Keratinocyte (primary cell): ENCODE data around the gene ASZ1. TPM values are rescaled to one million over a fixed set of nuclear protein-coding genes. Genes with fewer than 3 reads are reported as not detected.

Source experiments
- DNase-seq: peaks from one replicate; pipeline ENCODE4 v3.0.0-alpha.2; 2011; ENCODE audit warnings: low read depth, missing footprints, low spot score
- FAIRE-seq: peaks from 2 replicates; lab custom pipeline; 2011; peaks lifted over from hg19 to GRCh38; lab: Jason Lieb, UNC
- H2AFZ ChIP-seq: 2 replicates; pipeline ENCODE4 v1.6.0; 2012; ENCODE audit warnings: low read length, control low read depth, inconsistent platforms; ENCODE audit not compliant: control insufficient read depth
- H3K27ac ChIP-seq: 2 replicates; pipeline ENCODE4 v1.5.1; 2011; ENCODE audit warnings: low read length; ENCODE audit not compliant: control insufficient read depth, insufficient read depth
- H3K27me3 ChIP-seq: 3 replicates; pipeline ENCODE4 v1.6.0; 2011; ENCODE audit warnings: low read length; ENCODE audit not compliant: control insufficient read depth, insufficient read depth; ENCODE audit errors: extremely low read depth
- H3K36me3 ChIP-seq, 2 experiments: 2 replicates in 1 of 2; 3 replicates in 1 of 2; pipeline ENCODE4 v1.5.1; 2011; ENCODE audit warnings: low read length in 2 of 2, mild to moderate bottlenecking in 1 of 2; ENCODE audit not compliant: control insufficient read depth in 2 of 2, insufficient read depth in 2 of 2; ENCODE audit errors: extremely low read depth in 1 of 2
- H3K4me1 ChIP-seq: 3 replicates; pipeline ENCODE4 v1.5.1; 2011; ENCODE audit warnings: low read length; ENCODE audit not compliant: control insufficient read depth, insufficient read depth; ENCODE audit errors: extremely low read depth
- H3K4me2 ChIP-seq: 3 replicates; pipeline ENCODE4 v1.6.0; 2011; ENCODE audit warnings: low read depth, low read length; ENCODE audit not compliant: control insufficient read depth, insufficient read depth; ENCODE audit errors: extremely low read depth
- H3K4me3 ChIP-seq, 3 experiments: fragments of 200-600 bp in 1 of 3; sonication (generic) in 1 of 3; 2 replicates in 2 of 3; 3 replicates in 1 of 3; pipeline ENCODE4 v1.5.1; 2011 to 2016; ENCODE audit warnings: low read length in 3 of 3, mild to moderate bottlenecking in 3 of 3, control low read depth in 2 of 3, inconsistent platforms in 1 of 3, low read depth in 1 of 3, mixed read lengths in 1 of 3, mixed run types in 1 of 3, moderate library complexity in 1 of 3; ENCODE audit not compliant: control insufficient read depth in 2 of 3, insufficient read depth in 2 of 3; ENCODE audit errors: extremely low read depth in 1 of 3
- H3K79me2 ChIP-seq: 2 replicates; pipeline ENCODE4 v1.6.0; 2012; ENCODE audit warnings: low read length; ENCODE audit not compliant: control insufficient read depth, insufficient read depth
- H3K9ac ChIP-seq: 3 replicates; pipeline ENCODE4 v1.6.0; 2011; ENCODE audit warnings: low read length; ENCODE audit not compliant: control insufficient read depth, insufficient read depth; ENCODE audit errors: extremely low read depth
- H3K9me1 ChIP-seq: 3 replicates; pipeline ENCODE4 v1.6.0; 2011; ENCODE audit warnings: low read length; ENCODE audit not compliant: control insufficient read depth, insufficient read depth; ENCODE audit errors: extremely low read depth
- H3K9me3 ChIP-seq: 2 replicates; pipeline ENCODE4 v1.5.1; 2012; ENCODE audit warnings: low read depth, low read length; ENCODE audit not compliant: control insufficient read depth
- H4K20me1 ChIP-seq: 3 replicates; pipeline ENCODE4 v1.6.0; 2011; ENCODE audit warnings: low read length; ENCODE audit not compliant: control insufficient read depth, insufficient read depth; ENCODE audit errors: extremely low read depth
- EZH2 ChIP-seq: IDR thresholded peaks from one replicate; pipeline ENCODE4 v1.6.1; 2012; ENCODE audit warnings: inconsistent platforms, mild to moderate bottlenecking, low read length, moderate library complexity
- dilution Hi-C: fragments of 300-500 bp; cut with MboI; formaldehyde crosslinking; loops from one replicate; pipeline ENCODE4 v1.7.0; 2020; ENCODE audit warnings: low sequenced_read_pairs; ENCODE audit not compliant: extremely low pct_ligation_motif_present
- polyA plus RNA-seq, 5 experiments: library from polyadenylated mRNA; depleted of rRNA in 3 of 5; stranded (reverse) in 3 of 5; stranded (forward) in 1 of 5; unstranded in 1 of 5; fragments of >200 nt; gene quantifications; 1 replicate in 1 of 5; 2 replicates in 3 of 5; 3 replicates in 1 of 5; pipeline versions ENCODE4 v1.2.1 to v1.2.3, GENCODE V29; 2011 to 2012; ENCODE audit warnings: missing spikeins in 2 of 5, low read depth in 1 of 5, low replicate concordance in 1 of 5
- TF ChIP-seq, protein P1 (sequence below), 3 experiments: IDR thresholded peaks in 1 of 3; conservative IDR thresholded peaks in 1 of 3; optimal IDR thresholded peaks in 1 of 3; 2 replicates in 2 of 3; 3 replicates in 1 of 3; pipeline versions ENCODE3 to v1.5.1; 2011; ENCODE audit warnings: low read length in 3 of 3, mild to moderate bottlenecking in 3 of 3, moderate library complexity in 2 of 3, control low read depth in 1 of 3, inconsistent platforms in 1 of 3; ENCODE audit not compliant: insufficient read depth in 2 of 3; ENCODE audit errors: extremely low read depth in 1 of 3

Gene ASZ1
- polyA plus RNA-seq, 1 donor (not counting 4 experiments of a cell fraction or from before 2014, with no cell fraction given) = not detected

DNA sequence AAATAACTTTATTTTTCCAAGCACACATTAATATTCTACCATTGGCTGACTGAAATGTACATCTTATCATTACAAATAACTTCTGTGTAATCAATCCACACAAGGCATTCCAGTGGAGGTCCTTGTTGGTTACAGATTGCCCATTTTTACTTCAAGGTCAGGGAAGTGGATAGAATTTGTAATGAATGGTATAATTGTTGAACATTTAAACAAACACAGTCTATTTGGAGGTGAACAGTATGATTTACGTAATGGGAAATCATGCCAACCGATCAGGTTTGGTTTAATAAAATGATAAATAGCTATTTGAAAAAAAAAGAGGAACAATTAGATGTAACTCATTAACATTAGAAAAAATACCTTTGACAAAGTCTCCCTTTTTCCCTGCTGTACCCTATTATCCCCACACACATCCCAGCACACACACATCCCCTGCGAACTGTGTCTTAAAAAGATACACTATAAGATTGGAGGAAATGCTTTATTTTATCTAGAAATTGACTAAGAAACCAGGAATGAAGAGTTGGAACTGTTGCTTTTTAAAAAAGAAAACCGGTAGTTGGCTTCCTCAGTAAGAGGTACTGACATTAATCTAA lies 19.0 kb upstream of the ASZ1 start:
- Histone ChIP-seq H3K79me2 (no peaks in the 10 kb centered on the region), H3K9me3 (no peaks in the 10 kb centered on the region), H3K4me1 (no peaks in the 10 kb centered on the region), H3K27ac (no peak overlapping the region), H4K20me1 (no peaks in the 10 kb centered on the region), H2AFZ (no peak overlapping the region), H3K36me3 (no peaks in the 10 kb centered on the region), H3K4me2 (no peak overlapping the region), H3K9me1 (no peaks in the 10 kb centered on the region), H3K4me3 (no peak overlapping the region), H3K9ac (no peak overlapping the region), H3K27me3 (no peaks in the 10 kb centered on the region)
- DNase-seq (no peak), FAIRE-seq (no peak)
- TF ChIP-seq, protein P1, sequence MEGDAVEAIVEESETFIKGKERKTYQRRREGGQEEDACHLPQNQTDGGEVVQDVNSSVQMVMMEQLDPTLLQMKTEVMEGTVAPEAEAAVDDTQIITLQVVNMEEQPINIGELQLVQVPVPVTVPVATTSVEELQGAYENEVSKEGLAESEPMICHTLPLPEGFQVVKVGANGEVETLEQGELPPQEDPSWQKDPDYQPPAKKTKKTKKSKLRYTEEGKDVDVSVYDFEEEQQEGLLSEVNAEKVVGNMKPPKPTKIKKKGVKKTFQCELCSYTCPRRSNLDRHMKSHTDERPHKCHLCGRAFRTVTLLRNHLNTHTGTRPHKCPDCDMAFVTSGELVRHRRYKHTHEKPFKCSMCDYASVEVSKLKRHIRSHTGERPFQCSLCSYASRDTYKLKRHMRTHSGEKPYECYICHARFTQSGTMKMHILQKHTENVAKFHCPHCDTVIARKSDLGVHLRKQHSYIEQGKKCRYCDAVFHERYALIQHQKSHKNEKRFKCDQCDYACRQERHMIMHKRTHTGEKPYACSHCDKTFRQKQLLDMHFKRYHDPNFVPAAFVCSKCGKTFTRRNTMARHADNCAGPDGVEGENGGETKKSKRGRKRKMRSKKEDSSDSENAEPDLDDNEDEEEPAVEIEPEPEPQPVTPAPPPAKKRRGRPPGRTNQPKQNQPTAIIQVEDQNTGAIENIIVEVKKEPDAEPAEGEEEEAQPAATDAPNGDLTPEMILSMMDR (optimal IDR thresholded peaks at IDR 0.05 in 1 of 3, IDR thresholded peaks at IDR 0.05 in 1 of 3, conservative IDR thresholded peaks at IDR 0.05 in 1 of 3; ENCODE audit: extremely low read depth in 1 of 3, insufficient read depth in 2 of 3, low read length in 3 of 3) = no peak
- no peak for TF ChIP-seq EZH2
- dilution Hi-C loops = no loop called here

DNA sequence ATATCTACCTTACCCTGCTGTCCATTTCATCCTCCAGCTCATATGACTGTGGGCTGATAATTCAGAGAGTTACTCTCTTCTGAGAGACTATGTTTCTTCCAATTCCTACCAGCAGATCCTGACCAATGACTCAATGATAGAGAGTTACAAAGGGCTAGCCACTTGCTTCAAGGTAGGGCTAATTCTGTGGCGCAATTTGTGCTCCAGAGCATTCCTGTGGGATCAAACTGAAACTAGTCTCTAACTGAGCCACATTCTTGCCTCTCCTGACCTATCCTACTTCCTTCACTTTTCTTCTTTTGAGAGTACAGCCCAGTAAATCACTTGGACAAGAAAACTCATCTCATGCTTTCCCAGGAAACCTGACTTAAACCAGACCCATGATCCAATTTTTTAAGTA lies 17.9 kb upstream of the ASZ1 start:
- Histone ChIP-seq H3K9me1 (no peaks in the 10 kb centered on the region), H3K27me3 (no peaks in the 10 kb centered on the region), H3K79me2 (no peaks in the 10 kb centered on the region), H3K4me3 (no peak overlapping the region), H3K4me2 (no peak overlapping the region), H3K9me3 (no peaks in the 10 kb centered on the region), H3K9ac (no peak overlapping the region), H3K27ac (no peak overlapping the region), H4K20me1 (no peaks in the 10 kb centered on the region), H3K36me3 (no peaks in the 10 kb centered on the region), H2AFZ (no peak overlapping the region), H3K4me1 (no peaks in the 10 kb centered on the region)
- peak; percentile 60 for FAIRE-seq
- DNase-seq = no peak
- dilution Hi-C loops = no loop called here
- TF ChIP-seq EZH2 = no peak
- TF ChIP-seq, protein P1 (optimal IDR thresholded peaks at IDR 0.05 in 1 of 3, IDR thresholded peaks at IDR 0.05 in 1 of 3, conservative IDR thresholded peaks at IDR 0.05 in 1 of 3; ENCODE audit: extremely low read depth in 1 of 3, insufficient read depth in 2 of 3, low read length in 3 of 3) = no peak
